ENCODE measurements around the gene ARHGAP18.

GRCh38 chr6:129590408-129591022, 119.5 kb downstream of the ARHGAP18 start:
- TF ChIP-seq ZSCAN23 (tag by site-specific recombination; IDR thresholded peaks at IDR 0.05) (no peak), CTCF (tag by site-specific recombination; IDR thresholded peaks at IDR 0.05) (no peak), ZNF544 (tag by site-specific recombination; IDR thresholded peaks at IDR 0.05) (no peak), ZNF398 (tag by site-specific recombination; IDR thresholded peaks at IDR 0.05) (no peak), PRDM4 (tag by site-specific recombination; IDR thresholded peaks at IDR 0.05) (no peak), REST (tag by site-specific recombination; IDR thresholded peaks at IDR 0.05) (no peak), ZNF48 (tag by site-specific recombination; IDR thresholded peaks at IDR 0.05) (no peak), ZNF549 (tag by site-specific recombination; IDR thresholded peaks at IDR 0.05) (no peak), ZBTB1 (tag by site-specific recombination; IDR thresholded peaks at IDR 0.05) (no peak), ZNF518A (tag by site-specific recombination; conservative IDR thresholded peaks at IDR 0.05; ENCODE audit: low read depth) (no peak), YY1 (tag by site-specific recombination; IDR thresholded peaks at IDR 0.05) (no peak), MYNN (tag by site-specific recombination; IDR thresholded peaks at IDR 0.05; ENCODE audit: borderline replicate concordance) (no peak)
